GM12892 (cell line): ENCODE results near the gene WWC2.

Source experiments
- POLR2A ChIP-seq: IDR thresholded peaks from 2 replicates; pipeline ENCODE4 v1.6.1; 2011; ENCODE audit warnings: low read depth, low read length, control low read depth
- POLR2AphosphoS5 ChIP-seq: IDR thresholded peaks from 2 replicates; pipeline ENCODE4 v1.6.1; 2011; ENCODE audit warnings: low read depth, low read length, control low read depth
- TAF1 ChIP-seq: IDR thresholded peaks from 2 replicates; pipeline ENCODE4 v1.6.1; 2011; ENCODE audit warnings: low read depth, mild to moderate bottlenecking, control low read depth, low read length, borderline replicate concordance

DNA sequence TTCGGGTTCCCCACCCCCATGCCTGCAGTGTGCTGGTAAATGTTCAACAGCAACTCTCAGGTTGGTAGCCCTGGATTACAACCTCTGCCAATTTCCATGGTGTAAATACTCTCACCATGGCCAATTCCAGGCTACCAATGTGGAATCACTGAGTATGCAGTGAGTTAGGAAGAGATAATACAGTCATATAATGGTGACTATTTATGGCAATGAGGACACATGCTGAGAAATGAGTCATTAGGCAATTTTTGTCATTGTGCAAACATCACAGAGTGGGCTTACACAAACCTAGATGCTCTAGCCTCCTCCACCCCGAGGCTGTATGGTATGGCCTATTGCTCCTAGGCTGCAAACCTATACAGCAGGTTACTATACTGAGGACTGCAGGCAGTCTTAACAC, 227.8 kb downstream of the WWC2 start:
- TF ChIP-seq POLR2A (no peak), POLR2AphosphoS5 (no peak), TAF1 (no peak)
